Loucy (cell line): ENCODE data around the gene RCAN2.

ENCODE experiments used
- H2AFZ ChIP-seq: fragments of 200-600 bp; sonication (generic); 2 replicates; pipeline ENCODE4 v1.6.0; 2016; ENCODE audit warnings: antibody characterized with exemption, mild to moderate bottlenecking, low read length, moderate library complexity
- H3F3A ChIP-seq: fragments of 200-600 bp; 2 replicates; pipeline ENCODE4 v1.6.0; 2016; ENCODE audit warnings: antibody characterized with exemption, low read depth, mild to moderate bottlenecking
- H3K27me3 ChIP-seq: fragments of 200-600 bp; sonication (generic); 2 replicates; pipeline ENCODE4 v1.6.1; 2014; ENCODE audit warnings: low read length, mild to moderate bottlenecking; ENCODE audit not compliant: insufficient read depth, poor library complexity, severe bottlenecking
- H3K36me3 ChIP-seq: fragments of 200-600 bp; sonication (generic); 2 replicates; pipeline ENCODE4 v1.6.1; 2016; ENCODE audit warnings: low read length; ENCODE audit not compliant: insufficient read depth
- H3K4me1 ChIP-seq: fragments of 200-600 bp; sonication (generic); 2 replicates; pipeline ENCODE4 v1.5.1; 2014; ENCODE audit warnings: low read length, mild to moderate bottlenecking; ENCODE audit not compliant: insufficient read depth, poor library complexity, severe bottlenecking
- H3K4me2 ChIP-seq: fragments of 200-600 bp; sonication (generic); 2 replicates; pipeline ENCODE4 v1.6.0; 2014; ENCODE audit warnings: antibody characterized with exemption, low read length, low read depth, mild to moderate bottlenecking; ENCODE audit not compliant: poor library complexity, severe bottlenecking
- H3K4me3 ChIP-seq: fragments of 200-600 bp; sonication (generic); 2 replicates; pipeline ENCODE4 v1.5.1; 2014; ENCODE audit warnings: low read length, mild to moderate bottlenecking, mixed read lengths; ENCODE audit not compliant: poor library complexity, severe bottlenecking
- H3K79me2 ChIP-seq: fragments of 200-600 bp; sonication (generic); 2 replicates; pipeline ENCODE4 v1.6.1; 2014; ENCODE audit warnings: low read length; ENCODE audit not compliant: insufficient read depth
- H3K9ac ChIP-seq: fragments of 200-600 bp; sonication (generic); 2 replicates; pipeline ENCODE4 v1.6.0; 2014; ENCODE audit warnings: mild to moderate bottlenecking, low read depth, low read length, moderate library complexity; ENCODE audit not compliant: poor library complexity, severe bottlenecking
- H3K9me2 ChIP-seq: fragments of 200-600 bp; sonication (generic); replicated peaks from 2 replicates; pipeline ENCODE4 v1.6.1; 2016; ENCODE audit warnings: low read depth, low read length, mixed read lengths
- H3K9me3 ChIP-seq: fragments of 200-600 bp; sonication (generic); 2 replicates; pipeline ENCODE4 v1.6.1; 2014; ENCODE audit warnings: mild to moderate bottlenecking, antibody characterized with exemption, low read length, low read depth; ENCODE audit not compliant: insufficient read depth
- H4K20me1 ChIP-seq: fragments of 200-600 bp; sonication (generic); 2 replicates; pipeline ENCODE4 v1.6.0; 2014; ENCODE audit warnings: antibody characterized with exemption, low read length, mild to moderate bottlenecking; ENCODE audit not compliant: insufficient read depth, poor library complexity, severe bottlenecking
- EZH2phosphoT487 ChIP-seq: fragments of 200-600 bp; IDR thresholded peaks from 2 replicates; pipeline ENCODE4 v1.6.1; 2018; ENCODE audit warnings: antibody characterized with exemption, mild to moderate bottlenecking, moderate library complexity, borderline replicate concordance
- TF ChIP-seq, protein P1 (sequence below): fragments of 200-600 bp; sonication (generic); conservative IDR thresholded peaks from 2 replicates; pipeline ENCODE4 v1.5.1; 2014; ENCODE audit warnings: mild to moderate bottlenecking, antibody characterized with exemption, low read length

Gene RCAN2

DNA sequence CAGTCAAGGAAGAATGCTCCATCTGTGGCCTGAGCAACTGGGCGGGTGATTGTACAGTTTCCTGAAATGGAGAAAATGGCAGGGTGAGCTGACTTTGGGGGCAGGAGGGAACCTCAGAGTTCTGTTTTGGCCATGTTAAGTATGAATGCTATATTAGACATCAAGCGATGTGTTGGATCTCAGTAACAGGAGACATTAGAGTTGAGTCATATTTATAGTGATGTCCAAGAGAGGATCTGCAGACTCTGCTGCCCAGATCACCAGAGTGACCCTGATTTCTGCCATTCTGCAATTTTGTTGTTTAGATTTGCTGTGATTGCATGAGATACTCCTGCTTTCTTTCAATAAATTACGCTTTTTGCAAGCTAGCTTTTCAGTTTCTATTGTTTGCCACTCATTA, 189.1 kb downstream of the RCAN2 start:
- H3K9me2 ChIP-seq, result no peaks in the 10 kb centered on the region
- H3F3A ChIP-seq, result no peaks in the 10 kb centered on the region
- no peaks in the 10 kb centered on the region for H3K9me3 ChIP-seq
- no peak for TF ChIP-seq EZH2phosphoT487
- TF ChIP-seq, protein P1, sequence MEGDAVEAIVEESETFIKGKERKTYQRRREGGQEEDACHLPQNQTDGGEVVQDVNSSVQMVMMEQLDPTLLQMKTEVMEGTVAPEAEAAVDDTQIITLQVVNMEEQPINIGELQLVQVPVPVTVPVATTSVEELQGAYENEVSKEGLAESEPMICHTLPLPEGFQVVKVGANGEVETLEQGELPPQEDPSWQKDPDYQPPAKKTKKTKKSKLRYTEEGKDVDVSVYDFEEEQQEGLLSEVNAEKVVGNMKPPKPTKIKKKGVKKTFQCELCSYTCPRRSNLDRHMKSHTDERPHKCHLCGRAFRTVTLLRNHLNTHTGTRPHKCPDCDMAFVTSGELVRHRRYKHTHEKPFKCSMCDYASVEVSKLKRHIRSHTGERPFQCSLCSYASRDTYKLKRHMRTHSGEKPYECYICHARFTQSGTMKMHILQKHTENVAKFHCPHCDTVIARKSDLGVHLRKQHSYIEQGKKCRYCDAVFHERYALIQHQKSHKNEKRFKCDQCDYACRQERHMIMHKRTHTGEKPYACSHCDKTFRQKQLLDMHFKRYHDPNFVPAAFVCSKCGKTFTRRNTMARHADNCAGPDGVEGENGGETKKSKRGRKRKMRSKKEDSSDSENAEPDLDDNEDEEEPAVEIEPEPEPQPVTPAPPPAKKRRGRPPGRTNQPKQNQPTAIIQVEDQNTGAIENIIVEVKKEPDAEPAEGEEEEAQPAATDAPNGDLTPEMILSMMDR, result no peak
- H3K9ac ChIP-seq, result no peak overlapping the region
- H4K20me1 ChIP-seq, result no peaks in the 10 kb centered on the region
- H3K4me3 ChIP-seq, result no peak overlapping the region
- H3K27me3 ChIP-seq, result peaks cover 3% of the 10 kb centered on the region
- no peaks in the 10 kb centered on the region for H3K36me3 ChIP-seq
- no peak overlapping the region for H3K4me2 ChIP-seq
- H3K4me1 ChIP-seq, result no peaks in the 10 kb centered on the region
- no peak overlapping the region for H2AFZ ChIP-seq
- H3K79me2 ChIP-seq, result no peaks in the 10 kb centered on the region

DNA sequence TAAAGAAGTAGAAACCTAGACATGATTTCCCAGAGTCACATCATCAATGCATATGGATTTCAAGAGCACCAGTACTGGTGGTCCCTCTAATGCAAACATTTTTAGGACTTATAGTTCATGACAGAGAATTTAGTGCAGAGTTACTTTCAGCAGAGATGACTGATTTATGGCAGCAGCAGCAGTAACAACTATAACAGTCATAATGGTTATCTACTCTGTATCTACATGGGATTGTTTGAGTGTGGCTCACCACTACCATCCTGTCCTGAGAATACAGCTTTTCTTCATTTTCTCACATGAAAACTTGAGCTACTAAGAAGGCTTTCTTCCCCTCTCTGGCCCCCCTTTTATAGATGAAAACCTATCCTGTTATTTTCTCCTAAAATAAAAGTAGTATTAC, 192.0 kb downstream of the RCAN2 start:
- H3K9me3 ChIP-seq, result no peaks in the 10 kb centered on the region
- no peak for TF ChIP-seq EZH2phosphoT487
- TF ChIP-seq, protein P1, result no peak

DNA sequence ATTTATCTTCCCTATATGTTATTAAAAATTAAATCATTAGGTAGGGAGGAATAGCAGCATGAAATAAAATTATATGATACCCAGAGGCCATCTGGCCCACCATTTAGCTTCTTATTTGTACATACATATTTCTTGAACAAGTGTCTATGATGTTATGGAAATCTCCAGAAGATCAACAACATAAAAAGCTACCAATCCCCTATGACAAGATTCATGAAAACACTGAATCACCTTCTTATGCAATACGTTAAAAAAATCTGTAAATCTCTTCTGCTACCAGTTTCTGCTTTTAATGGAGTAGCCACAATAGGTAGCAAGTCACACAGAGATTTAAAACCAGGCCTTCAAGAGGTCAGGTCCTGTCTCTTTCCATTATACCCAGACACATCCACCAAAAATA, 194.7 kb downstream of the RCAN2 start:
- H3K4me1 ChIP-seq, result no peaks in the 10 kb centered on the region
- no peak overlapping the region for H3K4me3 ChIP-seq
- H3K36me3 ChIP-seq, result no peaks in the 10 kb centered on the region
- H2AFZ ChIP-seq, result no peak overlapping the region
- no peaks in the 10 kb centered on the region for H3F3A ChIP-seq
- TF ChIP-seq, protein P1, result no peak
- TF ChIP-seq EZH2phosphoT487, result no peak
- no peaks in the 10 kb centered on the region for H3K79me2 ChIP-seq
- no peaks in the 10 kb centered on the region for H3K27me3 ChIP-seq
- H3K9me2 ChIP-seq, result no peaks in the 10 kb centered on the region
- H3K9ac ChIP-seq, result no peak overlapping the region
- H3K9me3 ChIP-seq, result no peaks in the 10 kb centered on the region
- H4K20me1 ChIP-seq, result no peaks in the 10 kb centered on the region
- no peak overlapping the region for H3K4me2 ChIP-seq

More for the DNA sequence above, 192.0 kb downstream of the RCAN2 start:
- no peaks in the 10 kb centered on the region for H4K20me1 ChIP-seq
- no peaks in the 10 kb centered on the region for H3K79me2 ChIP-seq
- H3K27me3 ChIP-seq, result peaks cover 3% of the 10 kb centered on the region
- no peaks in the 10 kb centered on the region for H3K36me3 ChIP-seq
- no peak overlapping the region for H3K4me3 ChIP-seq
- no peaks in the 10 kb centered on the region for H3F3A ChIP-seq
- no peak overlapping the region for H3K4me2 ChIP-seq
- no peaks in the 10 kb centered on the region for H3K4me1 ChIP-seq
- no peak overlapping the region for H3K9ac ChIP-seq
- H2AFZ ChIP-seq, result no peak overlapping the region
- H3K9me2 ChIP-seq, result no peaks in the 10 kb centered on the region
